Kidney (tissue), 14 donors: Measurements from ENCODE around the gene ARIH2. TPM values are rescaled to one million over a fixed set of nuclear protein-coding genes. Genes with fewer than 3 reads are reported as not detected.

Experiments used
- DNase-seq, 5 donors: peaks; one replicate each; pipeline ENCODE4 v3.0.0-alpha.2; 2013 to 2020
- FAIRE-seq: peaks from 2 replicates; lab custom pipeline; 2012; peaks lifted over from hg19 to GRCh38; lab: Jason Lieb, UNC
- H3K27ac ChIP-seq, 2 donors: one replicate each; pipeline ENCODE4 v1.7.0; 2013; ENCODE audit warnings: low read depth in 2 of 2, low read length in 2 of 2, inconsistent platforms in 1 of 2
- H3K27me3 ChIP-seq: one replicate; pipeline ENCODE4 v1.7.1; 2013; ENCODE audit warnings: low read length, inconsistent platforms; ENCODE audit not compliant: control insufficient read depth, insufficient read depth
- H3K36me3 ChIP-seq, 3 donors: one replicate each; pipeline versions ENCODE4 v1.7.0 to v1.7.1; 2013; ENCODE audit warnings: low read length in 3 of 3, control low read depth in 1 of 3, inconsistent platforms in 1 of 3; ENCODE audit not compliant: insufficient read depth in 3 of 3, control insufficient read depth in 2 of 3
- H3K4me1 ChIP-seq, 3 donors: one replicate each; pipeline versions ENCODE4 v1.7.0 to v1.7.1; 2013; ENCODE audit warnings: low read length in 3 of 3, inconsistent platforms in 1 of 3, low read depth in 1 of 3; ENCODE audit not compliant: control insufficient read depth in 2 of 3, insufficient read depth in 2 of 3
- H3K4me3 ChIP-seq, 3 donors: one replicate each; pipeline versions ENCODE4 v1.7.0 to v1.8.1; 2013; ENCODE audit warnings: low read length in 3 of 3, control low read depth in 1 of 3, inconsistent platforms in 1 of 3
- H3K9ac ChIP-seq, 3 donors: one replicate each; pipeline versions ENCODE4 v1.7.0 to v1.7.1; 2013; ENCODE audit warnings: low read length in 3 of 3, control low read depth in 1 of 3, inconsistent platforms in 1 of 3
- H3K9me3 ChIP-seq, 3 donors: one replicate each; pipeline versions ENCODE4 v1.7.0 to v1.7.1; 2013; ENCODE audit warnings: low read length in 3 of 3, control low read depth in 1 of 3, inconsistent platforms in 1 of 3; ENCODE audit not compliant: control insufficient read depth in 2 of 3, insufficient read depth in 1 of 3
- intact Hi-C: fragments of 100-400 bp; cut with DNase I; formaldehyde crosslinking; loops from one replicate; pipeline ENCODE4 v1.11.1; 2022
- polyA plus RNA-seq: library from polyadenylated mRNA; stranded (reverse); fragments of 350-450 nt; fragmentation: Illumina TruSeq; extraction: RNeasy Lipid Tissue Mini Kit (QIAGEN cat#74804); gene quantifications from one replicate; pipeline ENCODE4 v1.2.3, GENCODE V29; 2014; ENCODE audit warnings: low read depth, low replicate concordance; ENCODE audit not compliant: insufficient read depth
- total RNA-seq: library from RNA; stranded (reverse); fragmentation: NEBNext Ultra II Directional; extraction: Animal tissue kit (Norgen Biotek cat#: 25700); gene quantifications from one replicate; pipeline ENCODE4 v1.2.1, GENCODE V29; 2021
- TF ChIP-seq, protein P1 (sequence below): IDR thresholded peaks from 3 replicates; pipeline ENCODE4 v1.5.1; 2012; ENCODE audit warnings: mild to moderate bottlenecking, moderate library complexity, borderline replicate concordance; ENCODE audit not compliant: insufficient read depth; ENCODE audit errors: extremely low read depth
- donor health status: control.
- donor health status: control.
- donor health status: control.
- donor health status: control.
- donor health status: control.
- donor health status: DM: yes; HTN: yes; CAD: no.
- donor health status: Normal renal cell carcinoma (clear cell type).

The ARIH2 gene
- total and polyA plus RNA-seq, 2 donors from 2014 or later, result 30.4 to 75.7 TPM

DNA sequence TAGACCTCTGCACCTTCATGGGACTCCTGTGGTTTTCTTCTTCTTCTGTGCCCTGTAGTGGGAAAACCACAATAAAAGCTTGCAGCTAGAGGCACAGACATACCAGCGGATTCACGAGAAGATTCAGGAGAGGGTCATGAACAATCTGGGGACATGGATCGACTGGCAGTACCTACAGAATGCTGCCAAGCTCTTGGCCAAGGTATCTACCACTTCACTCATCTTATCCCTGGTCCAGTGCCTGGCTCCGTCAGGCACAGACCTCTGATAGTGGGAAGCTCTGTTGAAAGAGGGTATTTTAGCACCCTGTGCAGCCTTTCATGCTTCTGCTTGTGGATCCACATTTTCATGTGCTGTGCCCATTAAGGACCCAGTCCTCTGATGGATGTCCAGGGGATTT is 61.7 kb downstream of the ARIH2 start:
- DNase-seq (no peak), FAIRE-seq (no peak)
- Histone ChIP-seq H3K27me3 (no peaks in the 10 kb centered on the region), H3K4me1 (no peaks in the 10 kb centered on the region), H3K27ac (no peak overlapping the region), H3K36me3 (peaks cover 13 to 65% (median 36%) of the 10 kb centered on the region in 3 donors), H3K9ac (no peak overlapping the region), H3K4me3 (no peak overlapping the region), H3K9me3 (no peaks in the 10 kb centered on the region)
- intact Hi-C loops, result no loop called here
- TF ChIP-seq, protein P1, sequence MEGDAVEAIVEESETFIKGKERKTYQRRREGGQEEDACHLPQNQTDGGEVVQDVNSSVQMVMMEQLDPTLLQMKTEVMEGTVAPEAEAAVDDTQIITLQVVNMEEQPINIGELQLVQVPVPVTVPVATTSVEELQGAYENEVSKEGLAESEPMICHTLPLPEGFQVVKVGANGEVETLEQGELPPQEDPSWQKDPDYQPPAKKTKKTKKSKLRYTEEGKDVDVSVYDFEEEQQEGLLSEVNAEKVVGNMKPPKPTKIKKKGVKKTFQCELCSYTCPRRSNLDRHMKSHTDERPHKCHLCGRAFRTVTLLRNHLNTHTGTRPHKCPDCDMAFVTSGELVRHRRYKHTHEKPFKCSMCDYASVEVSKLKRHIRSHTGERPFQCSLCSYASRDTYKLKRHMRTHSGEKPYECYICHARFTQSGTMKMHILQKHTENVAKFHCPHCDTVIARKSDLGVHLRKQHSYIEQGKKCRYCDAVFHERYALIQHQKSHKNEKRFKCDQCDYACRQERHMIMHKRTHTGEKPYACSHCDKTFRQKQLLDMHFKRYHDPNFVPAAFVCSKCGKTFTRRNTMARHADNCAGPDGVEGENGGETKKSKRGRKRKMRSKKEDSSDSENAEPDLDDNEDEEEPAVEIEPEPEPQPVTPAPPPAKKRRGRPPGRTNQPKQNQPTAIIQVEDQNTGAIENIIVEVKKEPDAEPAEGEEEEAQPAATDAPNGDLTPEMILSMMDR, result no peak

DNA sequence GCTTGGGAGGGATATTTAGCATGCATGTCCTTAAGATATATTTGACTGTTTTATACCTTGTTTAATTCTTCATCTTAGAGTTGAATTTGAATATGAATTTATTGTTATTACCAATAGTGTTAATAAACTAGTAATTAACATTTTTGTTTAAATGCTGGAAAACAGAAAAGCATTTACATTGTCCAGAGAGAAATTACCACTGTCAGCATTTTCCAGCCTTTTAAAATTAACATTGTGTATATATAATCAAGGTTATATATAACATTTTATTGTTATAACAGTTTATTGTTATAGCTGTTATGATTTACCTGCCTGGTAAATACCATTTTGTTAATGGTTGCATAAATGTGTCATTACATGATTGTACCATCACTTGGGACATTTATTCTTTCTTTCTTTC is 63.4 kb downstream of the ARIH2 start:
- no peak for DNase-seq
- no peak overlapping the region for H3K9ac ChIP-seq
- H3K27ac ChIP-seq, result no peak overlapping the region
- TF ChIP-seq, protein P1, result no peak
- H3K4me1 ChIP-seq, result no peaks in the 10 kb centered on the region
- intact Hi-C loops, result no loop called here
- H3K27me3 ChIP-seq, result no peaks in the 10 kb centered on the region
- peaks cover 13 to 57% (median 39%) of the 10 kb centered on the region in 3 donors for H3K36me3 ChIP-seq
- H3K9me3 ChIP-seq, result no peaks in the 10 kb centered on the region
- no peak for FAIRE-seq
- no peak overlapping the region for H3K4me3 ChIP-seq

GRCh38 chr3:48982686-48983085 is 64.0 kb downstream of the ARIH2 start:
- intact Hi-C loops, result no loop called here

More at GRCh38 chr3:48982686-48983085, 64.0 kb downstream of the ARIH2 start:
- Histone ChIP-seq H3K4me3 (no peak overlapping the region), H3K9ac (no peak overlapping the region), H3K27me3 (no peaks in the 10 kb centered on the region), H3K36me3 (peaks cover 13 to 54% (median 39%) of the 10 kb centered on the region in 3 donors), H3K27ac (no peak overlapping the region), H3K4me1 (no peaks in the 10 kb centered on the region), H3K9me3 (no peaks in the 10 kb centered on the region)
- DNase-seq (no peak), FAIRE-seq (no peak)
- TF ChIP-seq, protein P1, result no peak
